ENCODE measurements around the gene TIPIN.

TIPIN gene

DNA sequence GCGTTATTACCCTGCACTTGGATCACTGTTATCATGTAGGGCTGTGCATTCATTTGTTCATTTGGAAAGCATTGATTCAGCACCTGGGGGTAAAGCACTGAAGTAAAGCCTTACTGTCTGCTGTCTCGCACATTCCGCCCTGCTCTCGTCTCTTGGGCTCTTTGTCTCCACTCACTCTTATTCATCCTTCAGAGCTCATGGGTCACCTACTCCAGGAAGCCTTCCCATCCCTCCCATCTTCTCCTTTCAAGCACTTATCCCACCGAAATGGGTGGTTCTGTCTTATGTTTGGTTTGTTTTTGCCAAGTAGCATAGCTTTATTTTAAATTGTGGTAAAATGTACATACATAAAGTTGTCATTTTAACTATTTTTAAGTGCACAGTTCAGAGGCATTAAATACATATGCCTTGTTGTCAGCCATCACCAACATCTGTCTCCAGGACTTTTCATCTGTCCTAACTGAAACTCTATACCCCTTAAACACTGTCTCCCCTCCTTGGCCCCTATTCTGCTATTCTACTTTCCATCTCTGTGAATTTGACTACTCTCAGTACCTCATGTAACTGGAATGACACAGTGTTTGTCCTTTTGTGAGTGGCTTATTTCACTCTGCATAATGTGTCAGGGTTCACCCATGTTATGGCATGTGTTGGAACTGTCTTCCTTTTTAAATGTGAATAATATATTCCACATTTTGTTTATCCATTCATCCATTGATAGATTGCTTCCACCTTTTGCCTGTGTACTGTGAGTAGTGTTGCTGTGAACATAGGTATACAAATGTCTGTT lies 53.8 kb downstream of the TIPIN start:
- no peak for DNase-seq (ENCODE audit: low read depth)
- no peak for TF ChIP-seq CTCF (conservative IDR thresholded peaks at IDR 0.05; ENCODE audit: low read depth, low read length)
- H3K4me3 ChIP-seq (ENCODE audit: low read length) = no peak overlapping the region

DNA sequence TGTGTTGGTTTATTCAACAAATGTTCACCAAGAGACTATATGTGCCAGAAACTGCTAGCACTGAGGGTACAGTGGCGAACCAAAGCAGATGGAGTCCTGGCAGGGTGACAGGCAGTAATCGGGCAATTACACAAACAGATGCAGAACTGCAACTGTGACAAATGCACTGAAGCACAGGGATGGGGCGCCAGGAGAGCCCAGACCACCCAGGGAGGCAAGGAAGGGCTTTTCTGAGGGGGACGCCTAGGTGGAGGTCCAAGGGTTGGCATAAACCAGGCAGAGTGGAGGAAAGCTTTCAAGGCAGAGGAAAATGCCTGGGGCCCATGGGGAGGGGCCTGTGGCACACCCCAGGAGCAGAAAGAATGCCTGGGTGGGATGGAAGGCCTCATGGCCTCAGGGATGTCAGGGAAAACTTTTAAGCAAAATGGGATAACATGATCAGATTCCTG lies 57.7 kb downstream of the TIPIN start:
- DNase-seq (ENCODE audit: low read depth) = no peak
- TF ChIP-seq CTCF (conservative IDR thresholded peaks at IDR 0.05; ENCODE audit: low read depth, low read length) = no peak
- no peak overlapping the region for H3K4me3 ChIP-seq (ENCODE audit: low read length)

DNA sequence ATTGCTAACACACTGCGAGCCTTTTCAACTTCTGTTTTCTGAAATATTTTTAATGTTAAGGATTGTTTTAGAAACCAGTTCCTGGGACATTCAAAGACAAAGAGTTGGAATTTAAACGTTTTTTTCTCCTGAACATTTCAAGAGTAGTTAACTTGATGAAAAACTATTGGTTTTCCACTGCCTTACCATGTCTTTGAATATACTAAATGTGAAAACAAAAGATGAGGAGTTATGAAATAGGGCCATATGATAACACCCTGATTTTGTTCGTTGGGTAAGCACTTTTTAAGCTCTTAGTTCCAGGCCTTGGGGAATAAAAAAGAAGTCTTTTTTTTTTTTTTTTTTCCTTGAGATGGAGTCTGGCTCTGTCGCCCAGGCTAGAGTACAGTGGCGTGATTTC lies 60.3 kb downstream of the TIPIN start:
- H3K4me3 ChIP-seq (ENCODE audit: low read length) = no peak overlapping the region
- TF ChIP-seq CTCF (conservative IDR thresholded peaks at IDR 0.05; ENCODE audit: low read depth, low read length) = no peak
- DNase-seq (ENCODE audit: low read depth) = no peak

- TF ChIP-seq CTCF (conservative IDR thresholded peaks at IDR 0.05; ENCODE audit: low read depth, low read length) = no peak
- peak overlapping the region; percentile 48 for H3K4me3 ChIP-seq (ENCODE audit: low read length)
- DNase-seq (ENCODE audit: low read depth) = no peak
Observed at GRCh38 chr15:66294932-66295235, 61.6 kb downstream of the TIPIN start.

GRCh38 chr15:66294157-66294931 lies 62.1 kb downstream of the TIPIN start:
- H3K4me3 ChIP-seq (ENCODE audit: low read length) = peak overlapping the region; percentile 48
- DNase-seq (ENCODE audit: low read depth) = peak; percentile 67
- TF ChIP-seq CTCF (conservative IDR thresholded peaks at IDR 0.05; ENCODE audit: low read depth, low read length) = no peak

DNA sequence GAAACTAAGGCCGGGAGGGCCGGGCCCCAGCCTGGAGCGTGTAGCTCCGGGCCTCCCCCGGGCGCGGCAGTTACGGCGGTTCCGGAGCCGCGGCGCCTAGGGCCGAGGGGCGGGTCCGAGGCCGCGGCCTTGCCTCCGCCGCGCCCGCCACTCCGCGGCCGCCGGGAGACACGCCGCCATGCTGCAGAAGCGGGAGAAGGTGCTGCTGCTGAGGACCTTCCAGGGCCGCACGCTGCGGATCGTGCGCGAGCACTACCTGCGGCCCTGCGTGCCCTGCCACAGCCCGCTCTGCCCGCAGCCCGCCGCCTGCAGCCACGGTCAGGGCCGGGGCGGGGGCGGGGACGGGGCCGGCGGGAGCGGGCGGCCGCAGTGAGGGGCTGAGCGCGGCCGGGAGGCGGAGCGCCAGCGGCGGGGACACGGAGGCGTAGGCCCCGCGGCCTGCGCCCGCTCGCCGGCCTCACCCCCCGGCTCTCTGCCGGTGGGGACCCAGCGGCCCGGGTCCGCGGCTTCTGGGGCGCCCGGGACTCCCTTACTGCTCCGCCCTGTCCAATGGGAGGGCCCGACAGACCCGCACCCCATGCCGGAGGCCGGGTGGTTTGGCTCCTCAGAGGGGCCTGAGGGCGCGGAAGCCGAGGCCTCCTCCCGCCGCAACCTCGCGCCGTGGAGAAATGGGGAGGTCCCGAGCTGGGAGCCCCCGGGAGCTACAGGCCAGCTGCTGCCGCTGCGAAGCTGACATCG lies 62.9 kb downstream of the TIPIN start, which contains the start of gene DIS3L:
Gene DIS3L, plus strand, starts transcription at position 150 of the 738 bp plus-strand sequence. Its CDS starts 29 bp downstream, at position 179.
- DNase-seq (ENCODE audit: low read depth) = no peak
- peak within 1 kb of the TSS; percentile 64 for H3K4me3 ChIP-seq (ENCODE audit: low read length)
- TF ChIP-seq CTCF (conservative IDR thresholded peaks at IDR 0.05; ENCODE audit: low read depth, low read length) = no peak

Measured in retinal pigment epithelial cell (primary cell).